HepG2 (cell line): ENCODE data around the gene NME8. TPM values are rescaled to one million over a fixed set of nuclear protein-coding genes. Genes with fewer than 3 reads are reported as not detected.

ENCODE experiments used
- ATAC-seq: fragments of 200-7000 bp; cut with Tn5 transposase; 3 replicates; pipeline ENCODE4 v1.9.1; 2020; ENCODE audit warnings: mild to moderate bottlenecking, moderate library complexity
- BruUV-seq: library from RNA; stranded (reverse); fragments of 400-500 nt; replicated peaks from 2 replicates; lab custom pipeline; 2021; lab: Mats Ljungman, UMichigan
- CTCF ChIA-PET: fragments of 300-600 bp; formaldehyde crosslinking; extraction: SDS; loops from one replicate; lab custom pipeline; 2021; ENCODE audit warnings: low total read pairs, inconsistent platforms, low intra/inter-chr PET ratio; lab: Yijun Ruan, JAX
- POLR2A ChIA-PET: fragments of 350-600 bp; sonication (Branson Sonifier 250); formaldehyde crosslinking; loops from one replicate; lab custom pipeline; 2020; ENCODE audit warnings: antibody characterized with exemption, inconsistent platforms; lab: Yijun Ruan, JAX
- DNase-seq: peaks from one replicate; pipeline ENCODE4 v3.0.0-alpha.2; 2015; ENCODE audit warnings: low spot score
- FAIRE-seq: peaks from 3 replicates; lab custom pipeline; 2011; peaks lifted over from hg19 to GRCh38; lab: Jason Lieb, UNC
- H2AFZ ChIP-seq: one replicate; pipeline ENCODE4 v1.6.1; 2011; ENCODE audit warnings: low read length, inconsistent platforms
- H3K27ac ChIP-seq: fragments of 300-600 bp; 3 replicates; pipeline ENCODE4 v1.8.0; 2011; ENCODE audit warnings: mixed run types, mild to moderate bottlenecking, mixed read lengths, low read length, inconsistent platforms; ENCODE audit not compliant: insufficient read depth; ENCODE audit errors: extremely low read length
- H3K27me3 ChIP-seq, 2 experiments: fragments of 200-600 bp in 1 of 2; 2 replicates in 1 of 2; 3 replicates in 1 of 2; pipeline versions ENCODE4 v1.6.0 to v1.8.0; 2011; ENCODE audit warnings: low read length in 2 of 2, mild to moderate bottlenecking in 2 of 2, moderate library complexity in 2 of 2, inconsistent platforms in 1 of 2; ENCODE audit not compliant: insufficient read depth in 2 of 2, control insufficient read depth in 1 of 2
- H3K36me3 ChIP-seq, 2 experiments: fragments of 200-600 bp in 1 of 2; replicated peaks in 1 of 2; 2 replicates in 1 of 2; 3 replicates in 1 of 2; pipeline versions ENCODE4 v1.5.1 to v1.8.0; 2011; ENCODE audit warnings: low read length in 2 of 2, inconsistent platforms in 1 of 2; ENCODE audit not compliant: insufficient read depth in 2 of 2, control insufficient read depth in 1 of 2
- H3K4me1 ChIP-seq: 2 replicates; pipeline ENCODE4 v1.5.1; 2012; ENCODE audit warnings: low read length, inconsistent platforms; ENCODE audit not compliant: insufficient read depth
- H3K4me2 ChIP-seq: 2 replicates; pipeline ENCODE4 v1.6.0; 2011; ENCODE audit warnings: low read depth, low read length, inconsistent platforms
- H3K4me3 ChIP-seq, 3 experiments: fragments of 200-600 bp in 1 of 3; sonication (generic), shearing (Covaris generic) in 1 of 3; replicated peaks in 1 of 3; 2 replicates each; pipeline ENCODE4 v1.5.1; 2011 to 2016; ENCODE audit warnings: low read length in 3 of 3, inconsistent platforms in 2 of 3, low read depth in 2 of 3, mild to moderate bottlenecking in 2 of 3, control low read depth in 1 of 3, mixed read lengths in 1 of 3; ENCODE audit not compliant: insufficient read depth in 1 of 3
- H3K79me2 ChIP-seq: one replicate; pipeline ENCODE4 v1.6.1; 2011; ENCODE audit warnings: low read length, inconsistent platforms; ENCODE audit not compliant: insufficient read depth
- H3K9ac ChIP-seq: 2 replicates; pipeline ENCODE4 v1.6.0; 2011; ENCODE audit warnings: mild to moderate bottlenecking, low read depth, low read length, inconsistent platforms; ENCODE audit not compliant: insufficient read depth
- H3K9me3 ChIP-seq: 2 replicates; pipeline ENCODE4 v1.5.1; 2012; ENCODE audit warnings: mild to moderate bottlenecking, low read length
- H4K20me1 ChIP-seq: 2 replicates; pipeline ENCODE4 v1.6.0; 2011; ENCODE audit warnings: inconsistent platforms, mild to moderate bottlenecking, low read length, moderate library complexity; ENCODE audit not compliant: insufficient read depth
- CTCF ChIP-seq: sonication (generic); formaldehyde crosslinking; IDR thresholded peaks from 2 replicates; pipeline ENCODE4 v1.5.0; 2020; ENCODE audit warnings: mild to moderate bottlenecking, missing genetic modification reagents, moderate library complexity
- SMC3 ChIP-seq: IDR thresholded peaks from 2 replicates; pipeline ENCODE4 v1.6.1; 2011; ENCODE audit warnings: low read length, improper control_type of control experiment
- ZMAT3 ChIP-seq: sonication (generic); formaldehyde crosslinking; conservative IDR thresholded peaks from 2 replicates; pipeline ENCODE4 v1.7.0; 2021; ENCODE audit warnings: missing genetic modification reagents
- ZNF430 ChIP-seq: sonication (generic); formaldehyde crosslinking; IDR thresholded peaks from 2 replicates; pipeline ENCODE4 v1.9.0; 2021; ENCODE audit warnings: mild to moderate bottlenecking, missing genetic modification reagents
- ZNF468 ChIP-seq: sonication (generic); formaldehyde crosslinking; IDR thresholded peaks from 2 replicates; pipeline ENCODE4 v1.8.0; 2022; ENCODE audit warnings: mild to moderate bottlenecking, moderate library complexity, missing genetic modification reagents
- ZNF607 ChIP-seq: sonication (generic); formaldehyde crosslinking; IDR thresholded peaks from 2 replicates; pipeline ENCODE4 v1.5.1; 2020; ENCODE audit warnings: missing genetic modification reagents, mild to moderate bottlenecking, borderline replicate concordance
- ZNF747 ChIP-seq: sonication (generic); formaldehyde crosslinking; IDR thresholded peaks from 2 replicates; pipeline ENCODE4 v1.8.1; 2023; ENCODE audit warnings: missing genetic modification reagents, mild to moderate bottlenecking, borderline replicate concordance
- WGBS: methylation state at CpG from one replicate; pipeline ENCODE4 v1.1.6; 2017; ENCODE audit warnings: low lambda C conversion rate; 5-methylcytosine and 5-hydroxymethylcytosine counted together
- in situ Hi-C: cut with HindIII; loops from 2 replicates; pipeline ENCODE4 v1.10.0; 2017; ENCODE audit warnings: low pct_unique_long_range_greater_than_20kb; ENCODE audit not compliant: extremely low pct_ligation_motif_present
- intact Hi-C: fragments of 100-400 bp; cut with micrococcal nuclease; formaldehyde crosslinking; loops from one replicate; pipeline ENCODE4 v1.10.0; 2022; ENCODE audit not compliant: unreplicated experiment
- polyA plus RNA-seq, 8 experiments: library from polyadenylated mRNA; depleted of rRNA in 3 of 8; stranded (reverse) in 7 of 8; unstranded in 1 of 8; fragments of >200 nt; fragmentation: Illumina TruSeq in 4 of 8; extraction: Trizol in 4 of 8; gene quantifications; 2 replicates each; pipeline versions ENCODE4 v1.2.1 to v1.2.3, GENCODE V29; 2011 to 2016; ENCODE audit warnings: low read depth in 4 of 8, missing spikeins in 1 of 8, mixed read lengths in 1 of 8; ENCODE audit not compliant: insufficient read depth in 1 of 8
- total RNA-seq, 5 experiments: library from RNA; depleted of rRNA; stranded (reverse); fragments of >200 nt; fragmentation: Illumina TruSeq; extraction: Trizol; gene quantifications; 2 replicates each; pipeline ENCODE4 v1.2.3, GENCODE V29; 2016; ENCODE audit warnings: low read depth in 1 of 5

NME8 gene
- total and polyA plus RNA-seq, 2 of the 13 experiments (the other 11 are each of a cell fraction or from before 2014, with no cell fraction given) = not detected

- FAIRE-seq (no peak), DNase-seq (no peak), ATAC-seq (no peak)
- no peak overlapping the region for H3K27ac ChIP-seq
- CTCF ChIA-PET = no interaction called here
- BruUV-seq = no TSS peak
- 0 out of 5 replicates have a peak, but pooled peaks cover 0 to 1% of the 10 kb centered on the region in 2 experiments for H3K36me3 ChIP-seq
- no peak overlapping the region for H3K4me3 ChIP-seq
- H3K4me2 ChIP-seq = 0 out of 2 replicates have a peak overlapping the region, but pooled peaks have one; percentile 20
- peaks cover 61% of the 10 kb centered on the region for H3K4me1 ChIP-seq
- H3K79me2 ChIP-seq = peaks cover 22% of the 10 kb centered on the region
- 40% methylated on average over 4 of the region's 4 CpGs for WGBS
- H2AFZ ChIP-seq = no peak overlapping the region
- H3K9ac ChIP-seq = no peak overlapping the region
- POLR2A ChIA-PET = interaction anchor here (3.7 kb wide), 1 partner anchor 25 kb away, joined by 68 read pairs; no protein-coding TSS in a partner anchor
- H4K20me1 ChIP-seq = peaks cover 4% of the 10 kb centered on the region; the same call in 1 of the 2 replicates
- no peaks in the 10 kb centered on the region for H3K27me3 ChIP-seq
- in situ Hi-C loops (loop anchor here (25.0 kb wide), 1 partner anchor 419 kb away; no protein-coding TSS in a partner anchor), intact Hi-C loops (loop anchor here (5.0 kb wide), 1 partner anchor 259 kb away; the partner anchor contains the start of gene STARD3NL)
- no peaks in the 10 kb centered on the region for H3K9me3 ChIP-seq
- TF ChIP-seq ZNF468 (CRISPR knock-in tag) (no peak), SMC3 (peak; percentile 18; the same call in 1 of the 2 replicates), ZMAT3 (no peak), ZNF747 (no peak), CTCF (CRISPR knock-in tag) (peak; percentile 54), ZNF430 (CRISPR knock-in tag) (no peak), ZNF607 (CRISPR knock-in tag) (no peak)
Measured at GRCh38 chr7:37918526-37918925, 70.1 kb downstream of the NME8 start.
